ELF-1 (cell line): Measurements from ENCODE around the gene SPRR2F.
"Not testable (repeated sequence)": the region's sequence is repeated elsewhere in the genome, so short reads cannot be mapped to it uniquely, and the experiment has no call there.

Experiments
- DNase-seq: peaks from one replicate; pipeline ENCODE4 v3.0.0-alpha.2; 2016; ENCODE audit warnings: low read depth, low spot score

SPRR2F gene

GRCh38 chr1:153113416-153113815 lies at the start of gene SPRR2F:
TSS of gene SPRR2F (minus strand) at chr1:153113516. CDS start at chr1:153112733, 783 bp downstream.
- no peak for DNase-seq

- no peak for DNase-seq
These were observed 42.2 kb upstream of the SPRR2F start for GRCh38 chr1:153155541-153155940.

GRCh38 chr1:153152481-153152880 lies 39.2 kb upstream of the SPRR2F start:
- no peak for DNase-seq

GRCh38 chr1:153150846-153151245 lies 37.5 kb upstream of the SPRR2F start, which contains the start of gene SPRR2G:
TSS of gene SPRR2G (minus strand) at chr1:153150890. CDS start at chr1:153150110, 780 bp downstream.
- no peak for DNase-seq

- DNase-seq, result no peak
These were observed 28.1 kb upstream of the SPRR2F start for GRCh38 chr1:153141377-153141776.

GRCh38 chr1:153140484-153140883 lies 27.2 kb upstream of the SPRR2F start:
- DNase-seq, result no peak

GRCh38 chr1:153133743-153134142 lies 20.4 kb upstream of the SPRR2F start:
- no peak for DNase-seq

GRCh38 chr1:153133267-153133666 lies 20.0 kb upstream of the SPRR2F start:
- no peak for DNase-seq

- not testable (repeated sequence) for DNase-seq
These were observed 15.4 kb upstream of the SPRR2F start for GRCh38 chr1:153128688-153129087.

- DNase-seq, result no peak
These were observed 14.0 kb upstream of the SPRR2F start for GRCh38 chr1:153127296-153127695.

GRCh38 chr1:153125536-153125935 lies 12.2 kb upstream of the SPRR2F start:
- DNase-seq, result no peak

GRCh38 chr1:153123793-153124192 lies 10.5 kb upstream of the SPRR2F start:
- peak; percentile 47 for DNase-seq

- DNase-seq, result peak; percentile 97
These were observed 9.6 kb upstream of the SPRR2F start for GRCh38 chr1:153122831-153123421.

- no peak for DNase-seq
These were observed 7.6 kb upstream of the SPRR2F start for GRCh38 chr1:153120945-153121344.

GRCh38 chr1:153119491-153119971 lies 6.2 kb upstream of the SPRR2F start:
- DNase-seq, result no peak

- DNase-seq, result not testable (repeated sequence)
These were observed 1.9 kb upstream of the SPRR2F start for GRCh38 chr1:153115264-153115663.

GRCh38 chr1:153112454-153112853 lies 862 bp downstream of the SPRR2F start:
- DNase-seq, result not testable (repeated sequence)

GRCh38 chr1:153100245-153100644 lies 13.1 kb downstream of the SPRR2F start:
- DNase-seq, result no peak

GRCh38 chr1:153099461-153100045 lies 13.8 kb downstream of the SPRR2F start:
- DNase-seq, result no peak

GRCh38 chr1:153095764-153096163 lies 17.6 kb downstream of the SPRR2F start:
- DNase-seq, result no peak

- no peak for DNase-seq
These were observed 18.9 kb downstream of the SPRR2F start, which contains the start of gene SPRR2E for GRCh38 chr1:153094426-153094825. TSS of gene SPRR2E (minus strand) at chr1:153094526. CDS start at chr1:153093751, 775 bp downstream.

GRCh38 chr1:153087652-153088051 lies 25.7 kb downstream of the SPRR2F start:
- no peak for DNase-seq

- DNase-seq, result no peak
These were observed 31.6 kb downstream of the SPRR2F start for GRCh38 chr1:153081736-153082135.
